Astrocyte of the cerebellum (primary cell): ENCODE results near the gene AK1.

ENCODE experiments used
- DNase-seq: peaks from one replicate; pipeline ENCODE4 v3.0.0-alpha.2; 2011; ENCODE audit warnings: low read depth
- H3K4me3 ChIP-seq: 2 replicates; pipeline ENCODE4 v1.5.1; 2011; ENCODE audit warnings: mild to moderate bottlenecking, low read depth, low read length, moderate library complexity
- in situ Hi-C: cut with HindIII; loops from 2 replicates; pipeline ENCODE4 v1.10.0; 2017; ENCODE audit warnings: low sequenced_read_pairs
- TF ChIP-seq, protein P1 (sequence below): IDR thresholded peaks from 2 replicates; pipeline ENCODE4 v1.5.1; 2012; ENCODE audit warnings: low read length, low read depth, moderate library complexity, mild to moderate bottlenecking; ENCODE audit errors: missing control alignments

Gene AK1

DNA sequence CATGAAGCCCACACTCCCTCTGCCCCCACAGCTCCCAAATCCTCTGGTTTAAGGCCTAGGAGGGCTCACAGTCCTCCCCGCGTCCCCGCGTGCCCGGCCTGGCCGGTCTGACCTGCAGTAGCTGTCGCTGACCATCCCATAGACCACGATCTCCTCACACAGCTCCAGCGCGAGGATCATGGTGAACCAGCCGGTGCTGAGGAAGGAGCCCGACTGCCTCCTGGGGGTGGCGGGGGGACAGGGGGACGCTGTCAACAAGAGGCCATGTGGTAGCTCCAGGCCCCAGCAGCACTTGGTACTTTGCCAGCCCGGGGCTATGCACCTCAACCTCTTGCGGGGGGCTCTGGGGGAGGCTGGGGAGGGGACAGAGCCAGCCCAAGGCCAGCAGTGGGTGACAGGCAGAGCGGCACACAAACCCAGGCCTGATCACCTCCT is 32.4 kb upstream of the AK1 start:
- DNase-seq = no peak
- in situ Hi-C loops = no loop called here
- H3K4me3 ChIP-seq = no peak overlapping the region
- TF ChIP-seq, protein P1, sequence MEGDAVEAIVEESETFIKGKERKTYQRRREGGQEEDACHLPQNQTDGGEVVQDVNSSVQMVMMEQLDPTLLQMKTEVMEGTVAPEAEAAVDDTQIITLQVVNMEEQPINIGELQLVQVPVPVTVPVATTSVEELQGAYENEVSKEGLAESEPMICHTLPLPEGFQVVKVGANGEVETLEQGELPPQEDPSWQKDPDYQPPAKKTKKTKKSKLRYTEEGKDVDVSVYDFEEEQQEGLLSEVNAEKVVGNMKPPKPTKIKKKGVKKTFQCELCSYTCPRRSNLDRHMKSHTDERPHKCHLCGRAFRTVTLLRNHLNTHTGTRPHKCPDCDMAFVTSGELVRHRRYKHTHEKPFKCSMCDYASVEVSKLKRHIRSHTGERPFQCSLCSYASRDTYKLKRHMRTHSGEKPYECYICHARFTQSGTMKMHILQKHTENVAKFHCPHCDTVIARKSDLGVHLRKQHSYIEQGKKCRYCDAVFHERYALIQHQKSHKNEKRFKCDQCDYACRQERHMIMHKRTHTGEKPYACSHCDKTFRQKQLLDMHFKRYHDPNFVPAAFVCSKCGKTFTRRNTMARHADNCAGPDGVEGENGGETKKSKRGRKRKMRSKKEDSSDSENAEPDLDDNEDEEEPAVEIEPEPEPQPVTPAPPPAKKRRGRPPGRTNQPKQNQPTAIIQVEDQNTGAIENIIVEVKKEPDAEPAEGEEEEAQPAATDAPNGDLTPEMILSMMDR = no peak

DNA sequence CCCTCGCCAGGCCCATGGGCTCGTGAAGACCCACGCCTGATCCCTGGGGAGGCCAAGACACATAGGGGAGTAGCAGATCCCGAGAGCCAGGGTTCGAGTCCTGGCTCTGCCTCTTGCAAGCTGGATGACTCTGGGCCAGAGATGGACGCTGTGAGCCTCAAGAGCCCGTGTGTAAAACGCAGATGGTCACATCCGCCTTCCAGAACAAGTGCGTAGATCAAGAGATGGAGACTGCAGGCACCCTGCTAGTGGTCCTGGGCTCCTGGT is 31.1 kb upstream of the AK1 start:
- TF ChIP-seq, protein P1 = no peak
- in situ Hi-C loops = no loop called here
- H3K4me3 ChIP-seq = no peak overlapping the region
- DNase-seq = no peak

DNA sequence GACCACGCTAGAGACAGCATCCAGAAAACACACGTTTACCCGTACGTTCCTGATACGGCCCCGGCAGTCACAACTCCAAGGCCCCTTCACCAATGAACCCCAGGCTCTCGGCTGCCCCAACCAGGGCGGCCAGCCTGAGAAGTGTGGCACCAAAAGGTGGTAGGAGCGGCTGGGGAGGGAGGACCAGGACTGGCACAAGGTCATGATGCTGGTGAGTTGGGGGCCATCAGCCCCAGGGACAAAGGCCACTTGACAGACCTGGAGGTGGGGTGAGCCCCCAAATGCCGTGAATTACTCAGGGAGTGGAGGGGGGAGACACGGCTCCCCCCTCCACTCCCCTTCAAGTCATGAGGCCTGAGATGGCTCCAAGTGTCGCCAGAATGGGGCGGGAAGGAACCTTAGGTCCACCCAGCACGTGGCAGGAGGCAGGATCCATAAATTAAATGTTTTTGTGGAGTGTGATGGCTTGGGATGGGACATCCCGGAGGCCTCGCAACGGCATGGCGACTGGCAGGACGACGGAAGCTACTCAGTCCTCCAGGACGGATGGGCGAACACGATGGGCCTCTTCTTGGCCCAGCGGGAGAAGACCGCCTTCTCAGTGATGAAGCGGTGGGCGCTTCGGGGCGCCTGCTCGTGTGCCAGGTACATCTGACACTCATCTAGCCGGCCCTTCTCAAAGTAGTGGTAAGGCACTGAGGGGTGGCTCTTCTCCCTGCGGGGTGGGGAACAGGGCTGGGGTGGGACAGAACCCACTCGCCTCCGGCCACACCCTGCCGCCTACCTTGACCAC is 30.6 kb upstream of the AK1 start:
- in situ Hi-C loops = no loop called here
- TF ChIP-seq, protein P1 = no peak
- H3K4me3 ChIP-seq = no peak overlapping the region
- no peak for DNase-seq

DNA sequence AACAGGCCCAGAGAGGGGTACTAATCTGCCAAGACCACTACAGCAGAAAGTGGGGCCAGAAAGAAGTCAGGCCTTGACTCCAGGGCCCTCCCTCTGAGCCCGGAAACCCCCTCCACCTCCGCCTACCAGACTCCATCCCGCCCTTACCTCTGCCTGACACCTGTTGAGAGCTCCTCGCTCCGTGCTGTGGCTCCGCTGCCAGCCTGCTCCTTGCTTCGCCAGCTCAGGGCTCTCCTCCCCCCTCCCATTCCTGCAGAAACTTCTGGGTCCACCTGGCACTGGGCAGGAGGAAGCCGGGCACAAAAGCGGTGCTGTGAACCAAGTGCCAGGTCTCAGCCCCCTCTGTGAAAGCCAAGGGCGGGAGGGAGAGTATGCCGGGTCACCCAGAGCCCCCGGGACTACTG is 28.3 kb upstream of the AK1 start:
- TF ChIP-seq, protein P1 = no peak
- in situ Hi-C loops = no loop called here
- no peak for DNase-seq
- H3K4me3 ChIP-seq = no peak overlapping the region

DNA sequence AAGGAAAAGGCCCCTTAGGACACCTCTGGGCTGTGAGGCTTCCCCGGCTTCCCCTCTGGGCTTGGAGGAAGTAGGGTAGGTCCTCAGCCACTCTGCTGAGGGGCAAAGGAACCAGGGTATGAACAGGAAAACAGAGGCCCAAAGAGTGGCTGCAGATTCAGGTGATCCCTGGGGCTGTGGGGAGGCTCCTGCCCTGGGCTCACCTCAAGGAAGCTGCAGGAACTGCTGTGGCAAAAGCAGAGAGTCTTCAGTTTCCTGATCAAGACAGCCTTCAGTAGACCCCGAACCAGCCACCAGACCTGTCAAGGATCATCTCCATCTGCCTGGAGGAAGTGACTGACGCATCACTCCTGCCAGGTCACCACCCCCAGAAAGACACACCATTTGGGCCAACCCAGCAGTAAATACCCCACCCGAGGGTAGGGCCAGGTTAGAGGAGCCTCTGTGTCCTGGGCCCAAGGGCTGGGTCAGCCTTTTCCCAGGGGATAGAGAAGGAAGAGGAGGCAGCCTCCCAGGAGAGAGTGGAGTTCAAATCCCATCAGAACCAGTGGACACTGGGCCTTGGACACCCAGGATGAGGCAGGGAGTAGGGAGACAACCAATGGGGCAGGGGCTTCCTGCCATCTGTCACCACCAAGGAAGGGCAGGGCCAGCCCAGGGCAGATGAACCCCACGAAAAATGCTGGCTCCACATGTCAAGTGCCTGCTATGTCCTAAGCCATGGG is 27.7 kb upstream of the AK1 start:
- TF ChIP-seq, protein P1 = no peak
- no peak for DNase-seq
- in situ Hi-C loops = no loop called here
- no peak overlapping the region for H3K4me3 ChIP-seq

DNA sequence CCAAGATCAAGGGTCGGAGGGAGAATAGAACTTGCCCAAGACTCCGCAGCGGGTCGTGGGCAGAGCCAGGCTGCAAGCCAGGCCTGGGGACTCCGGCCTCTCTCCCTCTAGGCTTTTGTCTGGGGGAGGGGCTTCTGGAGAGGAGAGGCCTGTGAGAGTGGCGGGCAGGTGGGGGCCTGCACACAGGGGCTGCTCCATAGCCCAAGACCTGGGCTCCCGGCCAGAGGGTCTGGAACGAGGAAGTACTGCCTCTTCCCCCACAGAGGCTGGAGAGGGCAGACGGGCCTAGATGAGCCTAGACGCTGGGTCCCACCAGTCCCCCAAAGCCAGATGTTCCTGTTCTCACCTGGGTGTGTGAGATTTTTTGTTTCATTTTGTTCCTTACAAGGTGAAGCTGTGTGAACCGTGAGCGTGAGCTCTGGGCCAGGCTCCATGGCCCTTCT is 27.1 kb upstream of the AK1 start:
- in situ Hi-C loops = no loop called here
- TF ChIP-seq, protein P1 = no peak
- no peak for DNase-seq
- no peak overlapping the region for H3K4me3 ChIP-seq
